ENCODE data around the gene SVIL. TPM values are rescaled to one million over a fixed set of nuclear protein-coding genes. Genes with fewer than 3 reads are reported as not detected.

The SVIL gene
- total RNA-seq, 1 donor, result 309 TPM

- DNase-seq (ENCODE audit: low read depth), result peak; percentile 38
- no peak for TF ChIP-seq CTCF (IDR thresholded peaks at IDR 0.05; ENCODE audit: insufficient read depth, low read length)
- no peak overlapping the region for H3K4me3 ChIP-seq (ENCODE audit: low read depth, low read length)
Observed at GRCh38 chr10:29415876-29416275, 218.9 kb downstream of the SVIL start.

- TF ChIP-seq CTCF (IDR thresholded peaks at IDR 0.05; ENCODE audit: insufficient read depth, low read length), result no peak
- H3K4me3 ChIP-seq (ENCODE audit: low read depth, low read length), result no peak overlapping the region
- no peak for DNase-seq (ENCODE audit: low read depth)
Observed at GRCh38 chr10:29414501-29414900, 220.3 kb downstream of the SVIL start.

- H3K4me3 ChIP-seq (ENCODE audit: low read depth, low read length), result no peak overlapping the region
- no peak for TF ChIP-seq CTCF (IDR thresholded peaks at IDR 0.05; ENCODE audit: insufficient read depth, low read length)
- DNase-seq (ENCODE audit: low read depth), result peak; percentile 62
Observed at GRCh38 chr10:29412485-29412884, 222.3 kb downstream of the SVIL start.

- DNase-seq (ENCODE audit: low read depth), result peak; percentile 10
- H3K4me3 ChIP-seq (ENCODE audit: low read depth, low read length), result no peak overlapping the region
- no peak for TF ChIP-seq CTCF (IDR thresholded peaks at IDR 0.05; ENCODE audit: insufficient read depth, low read length)
Observed at GRCh38 chr10:29411666-29412315, 223.0 kb downstream of the SVIL start.

GRCh38 chr10:29409241-29410054 is 225.3 kb downstream of the SVIL start:
- no peak for TF ChIP-seq CTCF (IDR thresholded peaks at IDR 0.05; ENCODE audit: insufficient read depth, low read length)
- peak; percentile 70 for DNase-seq (ENCODE audit: low read depth)
- H3K4me3 ChIP-seq (ENCODE audit: low read depth, low read length), result peak overlapping the region; percentile 91

- no peak for DNase-seq (ENCODE audit: low read depth)
- TF ChIP-seq CTCF (IDR thresholded peaks at IDR 0.05; ENCODE audit: insufficient read depth, low read length), result no peak
- H3K4me3 ChIP-seq (ENCODE audit: low read depth, low read length), result peak overlapping the region; percentile 91
Observed at GRCh38 chr10:29408847-29409240, 225.9 kb downstream of the SVIL start.

Small RNA genes within 50 kb of the gene (small RNA-seq; reads per million reads assigned to genes)
- gene MIR604, result not detected
- not detected for gene MIR938
- gene RF00105, result not detected
